Activated naive CD8-positive, alpha-beta T cell (primary cell): ENCODE data around the gene CEP350.

ENCODE experiments used
- H3K27ac Mint-ChIP-seq: one replicate; pipeline ENCODE4 v1.8.0; 2021; ENCODE audit warnings: mixed read lengths
- H3K27me3 Mint-ChIP-seq: one replicate; pipeline ENCODE4 v1.8.0; 2021; ENCODE audit warnings: mixed read lengths
- H3K36me3 Mint-ChIP-seq: one replicate; pipeline ENCODE4 v1.8.0; 2021; ENCODE audit warnings: mixed read lengths
- H3K4me1 Mint-ChIP-seq: one replicate; pipeline ENCODE4 v1.8.0; 2021; ENCODE audit warnings: low read depth, mixed read lengths
- H3K4me3 Mint-ChIP-seq: one replicate; pipeline ENCODE4 v1.8.0; 2021; ENCODE audit warnings: mild to moderate bottlenecking, mixed read lengths
- H3K9me3 Mint-ChIP-seq: one replicate; pipeline ENCODE4 v1.8.0; 2021; ENCODE audit warnings: low read depth, mixed read lengths

Gene CEP350

GRCh38 chr1:179968284-179968993, 13.8 kb downstream of the CEP350 start:
- Mint-ChIP-seq H3K9me3 (no peaks in the 10 kb centered on the region), H3K27me3 (no peaks in the 10 kb centered on the region), H3K4me1 (peaks cover 65% of the 10 kb centered on the region), H3K36me3 (peaks cover 19% of the 10 kb centered on the region), H3K27ac (peak overlapping the region; percentile 52), H3K4me3 (no peak overlapping the region)

- peak overlapping the region; percentile 59 for H3K27ac Mint-ChIP-seq
Observed at GRCh38 chr1:179968994-179969919, 14.6 kb downstream of the CEP350 start.

GRCh38 chr1:179969962-179970361, 15.4 kb downstream of the CEP350 start:
- H3K4me3 Mint-ChIP-seq, result peak overlapping the region; percentile 52
- peak overlapping the region; percentile 66 for H3K27ac Mint-ChIP-seq
- H3K4me1 Mint-ChIP-seq, result peaks cover 63% of the 10 kb centered on the region
- H3K9me3 Mint-ChIP-seq, result no peaks in the 10 kb centered on the region
- H3K27me3 Mint-ChIP-seq, result no peaks in the 10 kb centered on the region
- H3K36me3 Mint-ChIP-seq, result peaks cover 19% of the 10 kb centered on the region

More at GRCh38 chr1:179968994-179969919, 14.6 kb downstream of the CEP350 start:
- H3K9me3 Mint-ChIP-seq, result no peaks in the 10 kb centered on the region
- no peaks in the 10 kb centered on the region for H3K27me3 Mint-ChIP-seq
- H3K4me3 Mint-ChIP-seq, result no peak overlapping the region
- H3K4me1 Mint-ChIP-seq, result peaks cover 63% of the 10 kb centered on the region
- peaks cover 19% of the 10 kb centered on the region for H3K36me3 Mint-ChIP-seq

- peak overlapping the region; percentile 41 for H3K27ac Mint-ChIP-seq
- H3K27me3 Mint-ChIP-seq, result no peaks in the 10 kb centered on the region
Observed at GRCh38 chr1:179971563-179972496, 17.2 kb downstream of the CEP350 start.

GRCh38 chr1:179973198-179974110, 18.8 kb downstream of the CEP350 start:
- Mint-ChIP-seq H3K9me3 (no peaks in the 10 kb centered on the region), H3K4me3 (no peak overlapping the region), H3K4me1 (peaks cover 74% of the 10 kb centered on the region), H3K27me3 (no peaks in the 10 kb centered on the region), H3K36me3 (peaks cover 12% of the 10 kb centered on the region), H3K27ac (no peak overlapping the region)

More at GRCh38 chr1:179971563-179972496, 17.2 kb downstream of the CEP350 start:
- Mint-ChIP-seq H3K4me1 (peaks cover 71% of the 10 kb centered on the region), H3K9me3 (no peaks in the 10 kb centered on the region), H3K4me3 (peak overlapping the region; percentile 24), H3K36me3 (peaks cover 14% of the 10 kb centered on the region)

GRCh38 chr1:179976970-179977651, 22.5 kb downstream of the CEP350 start:
- no peaks in the 10 kb centered on the region for H3K9me3 Mint-ChIP-seq
- peaks cover 69% of the 10 kb centered on the region for H3K4me1 Mint-ChIP-seq
- H3K36me3 Mint-ChIP-seq, result peaks cover 9% of the 10 kb centered on the region
- H3K27me3 Mint-ChIP-seq, result no peaks in the 10 kb centered on the region
- no peak overlapping the region for H3K4me3 Mint-ChIP-seq
- H3K27ac Mint-ChIP-seq, result peak overlapping the region; percentile 5

DNA sequence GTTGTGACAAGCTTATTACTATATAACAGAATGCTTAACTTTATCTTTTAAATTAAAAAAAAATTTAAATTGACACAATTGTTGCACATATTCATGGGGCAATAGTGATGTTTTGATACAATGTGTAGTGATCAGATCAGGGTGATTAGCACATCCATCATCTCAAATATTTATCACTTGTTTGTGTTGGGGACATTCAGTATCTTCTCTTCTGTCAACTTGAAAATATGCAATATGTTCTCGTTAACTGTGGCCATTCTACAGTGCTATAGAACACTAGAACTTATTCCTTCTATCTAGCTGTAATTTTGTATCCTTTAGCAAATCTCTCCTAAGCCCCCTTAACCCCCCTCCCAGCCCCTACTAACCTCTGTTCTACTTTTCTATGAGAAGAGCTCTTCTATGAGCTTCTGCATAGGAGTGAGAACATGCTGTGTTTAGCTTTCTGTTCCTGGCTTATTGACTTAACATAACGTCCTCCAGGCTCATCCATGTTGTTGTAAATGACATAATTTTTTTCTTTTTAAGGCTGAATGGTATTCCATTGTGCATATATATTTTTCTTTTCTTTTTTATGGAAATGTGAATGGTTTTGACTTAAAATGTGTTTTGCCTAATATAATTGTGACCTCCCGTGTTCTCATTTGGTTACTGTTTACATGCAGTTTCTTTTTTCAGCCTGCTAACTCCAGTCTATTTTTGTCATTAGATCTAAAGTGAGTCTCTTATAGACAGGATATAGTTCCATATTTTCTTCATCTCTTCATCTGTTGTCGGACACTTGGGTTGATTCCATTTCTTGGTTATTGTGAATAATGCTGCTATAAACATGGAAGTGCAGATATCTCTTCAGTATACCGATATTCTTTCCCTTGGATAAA, 23.8 kb downstream of the CEP350 start:
- Mint-ChIP-seq H3K9me3 (no peaks in the 10 kb centered on the region), H3K36me3 (peaks cover 5% of the 10 kb centered on the region), H3K27ac (no peak overlapping the region), H3K4me1 (peaks cover 60% of the 10 kb centered on the region), H3K27me3 (no peaks in the 10 kb centered on the region), H3K4me3 (no peak overlapping the region)

- Mint-ChIP-seq H3K27me3 (no peaks in the 10 kb centered on the region), H3K4me1 (peaks cover 37% of the 10 kb centered on the region), H3K4me3 (no peak overlapping the region), H3K36me3 (peaks cover 6% of the 10 kb centered on the region), H3K27ac (no peak overlapping the region), H3K9me3 (no peaks in the 10 kb centered on the region)
Observed at GRCh38 chr1:179984101-179984500, 29.5 kb downstream of the CEP350 start.

- no peaks in the 10 kb centered on the region for H3K9me3 Mint-ChIP-seq
- H3K4me1 Mint-ChIP-seq, result peaks cover 29% of the 10 kb centered on the region
- no peaks in the 10 kb centered on the region for H3K27me3 Mint-ChIP-seq
- H3K4me3 Mint-ChIP-seq, result no peak overlapping the region
- H3K27ac Mint-ChIP-seq, result peak overlapping the region; percentile 67
- peaks cover 4% of the 10 kb centered on the region for H3K36me3 Mint-ChIP-seq
Observed at GRCh38 chr1:179984942-179985341, 30.3 kb downstream of the CEP350 start.

- Mint-ChIP-seq H3K27ac (peak overlapping the region; percentile 28), H3K36me3 (peaks cover 9% of the 10 kb centered on the region), H3K9me3 (no peaks in the 10 kb centered on the region), H3K4me3 (no peak overlapping the region), H3K4me1 (peaks cover 5% of the 10 kb centered on the region), H3K27me3 (no peaks in the 10 kb centered on the region)
Observed at GRCh38 chr1:179990847-179991246, 36.2 kb downstream of the CEP350 start.

DNA sequence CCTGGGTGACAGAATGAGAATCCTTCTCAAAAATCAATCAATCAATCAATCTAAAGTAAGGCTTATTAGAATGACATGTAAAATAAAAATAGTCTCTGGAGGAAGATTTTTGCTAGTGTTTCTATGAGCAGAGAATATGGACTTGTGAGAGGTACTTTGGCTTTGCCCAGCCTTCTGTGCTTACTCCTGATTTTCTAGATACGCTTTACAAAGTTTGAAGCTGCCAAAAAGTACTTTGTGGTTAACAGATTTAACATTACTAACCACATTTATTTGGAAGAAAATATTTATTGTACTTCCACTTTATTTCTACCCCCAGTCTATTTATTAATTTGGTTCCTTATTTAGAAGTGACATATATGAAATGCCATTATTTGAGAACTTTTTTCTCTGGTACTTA, 41.0 kb downstream of the CEP350 start:
- H3K4me3 Mint-ChIP-seq, result no peak overlapping the region
- H3K9me3 Mint-ChIP-seq, result no peaks in the 10 kb centered on the region
- no peak overlapping the region for H3K27ac Mint-ChIP-seq
- H3K4me1 Mint-ChIP-seq, result peaks cover 4% of the 10 kb centered on the region
- H3K36me3 Mint-ChIP-seq, result peaks cover 16% of the 10 kb centered on the region
- H3K27me3 Mint-ChIP-seq, result no peaks in the 10 kb centered on the region

DNA sequence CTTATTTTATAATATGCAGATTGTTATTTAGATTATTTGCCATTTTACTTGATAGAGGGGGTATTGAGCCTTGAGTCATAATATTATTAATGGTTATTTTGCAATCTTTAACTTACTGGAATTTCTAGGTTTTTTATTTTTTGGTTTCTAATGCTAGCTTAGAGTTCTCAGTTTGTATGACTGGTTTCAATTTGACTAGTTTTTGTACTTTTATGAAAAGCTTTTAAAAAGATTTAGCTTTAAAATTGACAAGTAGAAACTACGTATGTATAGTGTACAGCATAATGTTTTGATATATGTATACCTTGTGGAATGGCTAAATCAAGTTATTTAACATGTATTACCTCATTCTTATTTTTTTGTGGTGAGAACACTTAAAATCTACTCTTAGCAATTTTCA, 41.5 kb downstream of the CEP350 start:
- H3K36me3 Mint-ChIP-seq, result peaks cover 16% of the 10 kb centered on the region
- H3K4me1 Mint-ChIP-seq, result peaks cover 4% of the 10 kb centered on the region
- H3K27me3 Mint-ChIP-seq, result no peaks in the 10 kb centered on the region
- H3K4me3 Mint-ChIP-seq, result no peak overlapping the region
- H3K9me3 Mint-ChIP-seq, result no peaks in the 10 kb centered on the region
- no peak overlapping the region for H3K27ac Mint-ChIP-seq
